ENCODE data around the gene EPHA6.
"Not testable (repeated sequence)": the region's sequence is repeated elsewhere in the genome, so short reads cannot be mapped to it uniquely, and the experiment has no call there.

EPHA6 gene

GRCh38 chr3:97259263-97259662, 444.9 kb downstream of the EPHA6 start:
- no peak overlapping the region for H3K27ac ChIP-seq
- no peak overlapping the region for H3K4me3 ChIP-seq
- DNase-seq (ENCODE audit: low spot score), result no peak
- TF ChIP-seq CTCF (IDR thresholded peaks at IDR 0.05), result no peak

GRCh38 chr3:97264180-97264579, 449.8 kb downstream of the EPHA6 start:
- Histone ChIP-seq H3K4me3 (no peak overlapping the region), H3K27ac (no peak overlapping the region)
- no peak for DNase-seq (ENCODE audit: low spot score)
- TF ChIP-seq CTCF (IDR thresholded peaks at IDR 0.05), result no peak

- no peak overlapping the region for H3K27ac ChIP-seq
- no peak overlapping the region for H3K4me3 ChIP-seq
- no peak for DNase-seq (ENCODE audit: low spot score)
- no peak for TF ChIP-seq CTCF (IDR thresholded peaks at IDR 0.05)
These were observed 451.0 kb downstream of the EPHA6 start for GRCh38 chr3:97265237-97266005.

GRCh38 chr3:97269202-97269601, 454.8 kb downstream of the EPHA6 start:
- TF ChIP-seq CTCF (IDR thresholded peaks at IDR 0.05), result no peak
- Histone ChIP-seq H3K27ac (no peak overlapping the region), H3K4me3 (no peak overlapping the region)
- DNase-seq (ENCODE audit: low spot score), result no peak

GRCh38 chr3:97276879-97277550, 462.6 kb downstream of the EPHA6 start:
- not testable (repeated sequence) for DNase-seq (ENCODE audit: low spot score); H3K27ac ChIP-seq; H3K4me3 ChIP-seq

- no peak for DNase-seq (ENCODE audit: low spot score)
- no peak overlapping the region for H3K27ac ChIP-seq
- no peak overlapping the region for H3K4me3 ChIP-seq
- TF ChIP-seq CTCF (IDR thresholded peaks at IDR 0.05), result no peak
These were observed 463.3 kb downstream of the EPHA6 start for GRCh38 chr3:97277708-97278107.

- TF ChIP-seq CTCF (IDR thresholded peaks at IDR 0.05), result no peak
- Histone ChIP-seq H3K4me3 (no peak overlapping the region), H3K27ac (no peak overlapping the region)
- no peak for DNase-seq (ENCODE audit: low spot score)
These were observed 464.1 kb downstream of the EPHA6 start for GRCh38 chr3:97278506-97278905.

Data from coronary artery (tissue), 2 donors.